HG03060 (cell line): ENCODE measurements around the gene LAGE3.

Experiments used
- ATAC-seq: cut with Tn5 transposase; IDR thresholded peaks from one replicate; pipeline ENCODE4 v1.9.1; 2021; ENCODE audit warnings: low read depth, moderate number of reproducible peaks; ENCODE audit not compliant: unreplicated experiment

Gene LAGE3

GRCh38 chrX:154459832-154460231 is 19.2 kb downstream of the LAGE3 start:
- ATAC-seq: no peak

- ATAC-seq: no peak
Observed at GRCh38 chrX:154458954-154459778, 19.9 kb downstream of the LAGE3 start.

- no peak for ATAC-seq
Observed at GRCh38 chrX:154458116-154458953, 20.7 kb downstream of the LAGE3 start, which contains the start of gene PLXNA3. Gene PLXNA3, plus strand, starts transcription at chrX:154458281. Its CDS starts 1,903 bp downstream, at chrX:154460184.

- no peak for ATAC-seq
Observed at GRCh38 chrX:154457491-154458115, 21.5 kb downstream of the LAGE3 start.

GRCh38 chrX:154452823-154453222 is 26.3 kb downstream of the LAGE3 start:
- ATAC-seq: no peak

GRCh38 chrX:154450312-154450711 is 28.8 kb downstream of the LAGE3 start:
- no peak for ATAC-seq

GRCh38 chrX:154449618-154450017 is 29.5 kb downstream of the LAGE3 start:
- no peak for ATAC-seq

- no peak for ATAC-seq
Observed at GRCh38 chrX:154448484-154448883, 30.6 kb downstream of the LAGE3 start.

GRCh38 chrX:154446430-154446829 is 32.7 kb downstream of the LAGE3 start:
- no peak for ATAC-seq

- ATAC-seq: no peak
Observed at GRCh38 chrX:154445776-154446175, 33.3 kb downstream of the LAGE3 start.

GRCh38 chrX:154444755-154445246 is 34.3 kb downstream of the LAGE3 start:
- no peak for ATAC-seq

- no peak for ATAC-seq
Observed at GRCh38 chrX:154443992-154444754, 34.9 kb downstream of the LAGE3 start, which contains the start of gene FAM50A. Gene FAM50A, plus strand, starts transcription at chrX:154444141. Its CDS starts 95 bp downstream, at chrX:154444236.

- no peak for ATAC-seq
Observed at GRCh38 chrX:154443479-154443910, 35.6 kb downstream of the LAGE3 start.

GRCh38 chrX:154441984-154442707 is 36.9 kb downstream of the LAGE3 start:
- ATAC-seq: no peak

GRCh38 chrX:154441564-154441963 is 37.5 kb downstream of the LAGE3 start:
- no peak for ATAC-seq

GRCh38 chrX:154440623-154441357 is 38.3 kb downstream of the LAGE3 start:
- no peak for ATAC-seq

GRCh38 chrX:154439841-154440240 is 39.2 kb downstream of the LAGE3 start:
- no peak for ATAC-seq
